Measurements from ENCODE around the gene TNNC1. TPM values are rescaled to one million over a fixed set of nuclear protein-coding genes. Genes with fewer than 3 reads are reported as not detected.
A peak's percentile ranks its signal among the peaks of the same experiment; 100 is the strongest.

TNNC1 gene
- total RNA-seq, 2 experiments from 2014 or later = 5.3 to 6.6 TPM

DNA sequence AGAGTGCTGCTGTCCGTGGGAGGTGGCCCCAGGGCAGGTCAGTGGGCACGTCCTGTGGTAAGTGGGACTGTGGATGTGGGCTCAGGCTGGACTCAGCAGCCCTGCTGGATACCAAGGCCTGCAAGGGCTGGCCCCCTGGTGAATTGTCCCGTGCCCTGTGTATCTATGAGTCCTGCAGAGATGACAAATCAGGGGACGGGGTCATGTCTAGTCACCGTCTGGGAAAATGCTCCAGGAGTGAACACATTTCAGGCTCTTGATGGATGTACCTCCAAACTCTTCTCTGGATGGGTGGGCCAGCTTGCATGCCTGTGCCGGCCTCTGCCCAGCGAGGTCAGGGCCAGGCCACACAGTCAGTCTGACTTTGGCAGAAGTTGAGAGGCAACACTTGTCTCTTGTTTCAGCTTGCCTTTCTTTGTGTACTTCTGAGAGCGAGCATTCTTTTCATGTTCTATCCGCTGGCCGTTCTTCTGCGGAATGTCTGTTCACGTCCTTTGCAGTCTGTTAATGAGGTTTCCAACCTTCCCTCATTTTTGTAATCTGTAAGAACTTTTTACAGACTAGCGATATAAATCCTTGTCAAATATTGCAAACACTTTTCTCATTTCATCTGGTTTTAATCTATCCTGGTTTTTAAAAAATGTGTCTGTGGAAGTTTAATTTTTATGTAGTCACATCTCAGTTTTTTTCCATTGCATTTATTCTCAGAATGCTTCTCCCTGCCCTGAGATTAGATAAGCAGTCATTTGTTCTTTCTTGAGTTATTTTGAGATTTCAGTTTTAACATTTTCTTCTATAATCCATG lies 29.9 kb upstream of the TNNC1 start:
- DNase-seq = no peak
- H3K27ac Mint-ChIP-seq = no peak overlapping the region
- TF ChIP-seq, protein P1, sequence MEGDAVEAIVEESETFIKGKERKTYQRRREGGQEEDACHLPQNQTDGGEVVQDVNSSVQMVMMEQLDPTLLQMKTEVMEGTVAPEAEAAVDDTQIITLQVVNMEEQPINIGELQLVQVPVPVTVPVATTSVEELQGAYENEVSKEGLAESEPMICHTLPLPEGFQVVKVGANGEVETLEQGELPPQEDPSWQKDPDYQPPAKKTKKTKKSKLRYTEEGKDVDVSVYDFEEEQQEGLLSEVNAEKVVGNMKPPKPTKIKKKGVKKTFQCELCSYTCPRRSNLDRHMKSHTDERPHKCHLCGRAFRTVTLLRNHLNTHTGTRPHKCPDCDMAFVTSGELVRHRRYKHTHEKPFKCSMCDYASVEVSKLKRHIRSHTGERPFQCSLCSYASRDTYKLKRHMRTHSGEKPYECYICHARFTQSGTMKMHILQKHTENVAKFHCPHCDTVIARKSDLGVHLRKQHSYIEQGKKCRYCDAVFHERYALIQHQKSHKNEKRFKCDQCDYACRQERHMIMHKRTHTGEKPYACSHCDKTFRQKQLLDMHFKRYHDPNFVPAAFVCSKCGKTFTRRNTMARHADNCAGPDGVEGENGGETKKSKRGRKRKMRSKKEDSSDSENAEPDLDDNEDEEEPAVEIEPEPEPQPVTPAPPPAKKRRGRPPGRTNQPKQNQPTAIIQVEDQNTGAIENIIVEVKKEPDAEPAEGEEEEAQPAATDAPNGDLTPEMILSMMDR (IDR thresholded peaks at IDR 0.05) = no peak
- no peaks in the 10 kb centered on the region for H3K27me3 Mint-ChIP-seq
- no peak overlapping the region for H3K4me3 ChIP-seq (ENCODE audit: low read length)
- ChIA-PET POLR2A (no interaction called here), CTCF (no interaction called here)
- no peaks in the 10 kb centered on the region for H3K9me3 ChIP-seq (ENCODE audit: control insufficient read depth in 1 of 2, insufficient read depth in 1 of 2, low read length in 2 of 2)
- no peak for ATAC-seq (ENCODE audit: poor library complexity)
- H3K9me3 Mint-ChIP-seq = no peaks in the 10 kb centered on the region
- no peaks in the 10 kb centered on the region for H3K4me1 ChIP-seq (ENCODE audit: insufficient read depth, low read length)
- no peak overlapping the region for H3K27ac ChIP-seq (ENCODE audit: low read depth in 1 of 2, low read length in 2 of 2)
- H3K4me3 Mint-ChIP-seq = no peak overlapping the region
- no peaks in the 10 kb centered on the region for H3K4me1 Mint-ChIP-seq (ENCODE audit: low read depth)
- no peaks in the 10 kb centered on the region for H3K27me3 ChIP-seq (ENCODE audit: control insufficient read depth in 1 of 2, insufficient read depth in 2 of 2, low read length in 2 of 2)
- intact Hi-C loops (cut with DNase I, micrococcal nuclease) = no loop called here
- H3K36me3 ChIP-seq (ENCODE audit: insufficient read depth, low read length) = peaks cover 57% of the 10 kb centered on the region
- peaks cover 90% of the 10 kb centered on the region for H3K36me3 Mint-ChIP-seq (ENCODE audit: low read depth)

DNA sequence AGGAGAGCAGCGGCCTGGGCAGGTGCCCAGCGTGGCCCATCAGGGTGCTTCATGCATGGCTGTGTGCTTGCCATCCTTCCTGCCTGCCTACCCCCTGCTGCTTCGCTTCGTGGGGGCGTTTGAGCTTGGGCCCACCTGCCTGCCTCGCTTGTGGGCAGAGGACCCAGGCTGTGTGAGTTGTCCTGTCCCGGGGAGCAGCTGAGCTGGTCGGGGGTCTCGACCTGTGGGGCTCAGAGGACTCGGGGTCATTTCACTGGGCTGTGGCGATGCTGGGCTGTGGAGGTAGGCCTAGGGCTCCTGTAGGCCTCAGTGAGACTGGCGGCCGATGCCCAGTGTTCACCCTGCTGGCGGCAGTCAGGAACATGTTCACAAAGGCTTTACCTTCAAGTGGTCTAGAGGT lies 29.2 kb upstream of the TNNC1 start:
- ChIA-PET POLR2A (no interaction called here), CTCF (no interaction called here)
- intact Hi-C loops (cut with DNase I, micrococcal nuclease) = no loop called here
- Mint-ChIP-seq H3K36me3 (ENCODE audit: low read depth) (peaks cover 92% of the 10 kb centered on the region), H3K27me3 (no peaks in the 10 kb centered on the region), H3K4me1 (ENCODE audit: low read depth) (no peaks in the 10 kb centered on the region), H3K27ac (no peak overlapping the region), H3K4me3 (no peak overlapping the region), H3K9me3 (no peaks in the 10 kb centered on the region)
- Histone ChIP-seq H3K9me3 (ENCODE audit: control insufficient read depth in 1 of 2, insufficient read depth in 1 of 2, low read length in 2 of 2) (no peaks in the 10 kb centered on the region), H3K27ac (ENCODE audit: low read depth in 1 of 2, low read length in 2 of 2) (no peak overlapping the region), H3K36me3 (ENCODE audit: insufficient read depth, low read length) (peaks cover 61% of the 10 kb centered on the region), H3K27me3 (ENCODE audit: control insufficient read depth in 1 of 2, insufficient read depth in 2 of 2, low read length in 2 of 2) (no peaks in the 10 kb centered on the region), H3K4me1 (ENCODE audit: insufficient read depth, low read length) (no peaks in the 10 kb centered on the region), H3K4me3 (ENCODE audit: low read length) (no peak overlapping the region)
- DNase-seq (no peak), ATAC-seq (ENCODE audit: poor library complexity) (no peak)
- TF ChIP-seq, protein P1 (IDR thresholded peaks at IDR 0.05) = no peak

DNA sequence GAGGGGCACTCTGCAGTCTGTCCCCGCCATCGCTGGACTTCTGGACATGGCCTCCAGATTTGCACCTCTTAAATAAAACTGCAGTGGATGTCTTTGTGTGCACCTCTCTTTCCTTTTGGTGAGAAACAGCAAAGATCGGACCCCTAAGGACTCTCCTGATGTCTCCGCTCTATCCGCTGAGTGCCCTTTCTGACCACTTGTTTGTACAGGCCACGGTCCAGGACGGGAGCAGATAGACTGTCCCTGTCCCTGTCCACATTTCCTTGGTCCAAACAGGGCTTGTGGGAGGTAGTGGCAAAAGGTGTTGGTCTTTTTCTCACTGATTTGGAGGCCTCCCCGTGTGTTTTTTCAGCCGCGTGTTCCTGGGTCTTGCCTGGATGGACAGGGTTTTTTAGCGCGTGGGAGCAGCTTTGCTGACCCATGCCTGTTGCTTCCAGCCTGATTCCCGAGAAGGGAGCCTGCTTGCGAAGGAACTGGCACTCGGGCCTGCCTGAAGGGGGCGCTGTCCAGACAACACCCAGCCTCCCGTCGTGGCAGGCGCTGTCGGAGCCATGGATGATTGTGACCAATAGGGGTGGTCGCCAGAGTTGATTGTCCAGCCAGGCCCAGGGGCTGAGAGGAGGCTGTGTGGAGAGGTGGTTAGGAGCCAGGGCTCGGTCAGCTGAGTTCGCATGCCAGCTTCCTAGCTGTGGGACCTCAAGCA lies 28.1 kb upstream of the TNNC1 start:
- Mint-ChIP-seq H3K4me3 (no peak overlapping the region), H3K9me3 (no peaks in the 10 kb centered on the region), H3K36me3 (ENCODE audit: low read depth) (peaks cover 95% of the 10 kb centered on the region), H3K27me3 (no peaks in the 10 kb centered on the region), H3K27ac (no peak overlapping the region), H3K4me1 (ENCODE audit: low read depth) (no peaks in the 10 kb centered on the region)
- Histone ChIP-seq H3K4me3 (ENCODE audit: low read length) (no peak overlapping the region), H3K27ac (ENCODE audit: low read depth in 1 of 2, low read length in 2 of 2) (no peak overlapping the region), H3K9me3 (ENCODE audit: control insufficient read depth in 1 of 2, insufficient read depth in 1 of 2, low read length in 2 of 2) (no peaks in the 10 kb centered on the region), H3K27me3 (ENCODE audit: control insufficient read depth in 1 of 2, insufficient read depth in 2 of 2, low read length in 2 of 2) (no peaks in the 10 kb centered on the region), H3K4me1 (ENCODE audit: insufficient read depth, low read length) (no peaks in the 10 kb centered on the region), H3K36me3 (ENCODE audit: insufficient read depth, low read length) (peaks cover 61% of the 10 kb centered on the region)
- DNase-seq (peak in 4 of 14 experiments; percentile 7 to 45 (median 33)), ATAC-seq (ENCODE audit: poor library complexity) (no peak)
- TF ChIP-seq, protein P1 (IDR thresholded peaks at IDR 0.05) = peak; percentile 39
- intact Hi-C loops (cut with DNase I, micrococcal nuclease) = no loop called here
- ChIA-PET POLR2A (no interaction called here), CTCF (interaction anchor here (0.6 kb wide), 1 partner anchor 16 kb away, joined by 4 read pairs; no protein-coding TSS in a partner anchor)

All from CD4-positive, alpha-beta T cell (primary cell).